Kidney (tissue), 14 donors: Measurements from ENCODE around the gene SERPINA4. TPM values are rescaled to one million over a fixed set of nuclear protein-coding genes. Genes with fewer than 3 reads are reported as not detected.

Source experiments
- DNase-seq, 5 donors: peaks; one replicate each; pipeline ENCODE4 v3.0.0-alpha.2; 2013 to 2020
- FAIRE-seq: peaks from 2 replicates; lab custom pipeline; 2012; peaks lifted over from hg19 to GRCh38; lab: Jason Lieb, UNC
- H3K27ac ChIP-seq, 2 donors: one replicate each; pipeline ENCODE4 v1.7.0; 2013; ENCODE audit warnings: low read depth in 2 of 2, low read length in 2 of 2, inconsistent platforms in 1 of 2
- H3K27me3 ChIP-seq: one replicate; pipeline ENCODE4 v1.7.1; 2013; ENCODE audit warnings: low read length, inconsistent platforms; ENCODE audit not compliant: control insufficient read depth, insufficient read depth
- H3K36me3 ChIP-seq, 3 donors: one replicate each; pipeline versions ENCODE4 v1.7.0 to v1.7.1; 2013; ENCODE audit warnings: low read length in 3 of 3, control low read depth in 1 of 3, inconsistent platforms in 1 of 3; ENCODE audit not compliant: insufficient read depth in 3 of 3, control insufficient read depth in 2 of 3
- H3K4me1 ChIP-seq, 3 donors: one replicate each; pipeline versions ENCODE4 v1.7.0 to v1.7.1; 2013; ENCODE audit warnings: low read length in 3 of 3, inconsistent platforms in 1 of 3, low read depth in 1 of 3; ENCODE audit not compliant: control insufficient read depth in 2 of 3, insufficient read depth in 2 of 3
- H3K4me3 ChIP-seq, 3 donors: one replicate each; pipeline versions ENCODE4 v1.7.0 to v1.8.1; 2013; ENCODE audit warnings: low read length in 3 of 3, control low read depth in 1 of 3, inconsistent platforms in 1 of 3
- H3K9ac ChIP-seq, 3 donors: one replicate each; pipeline versions ENCODE4 v1.7.0 to v1.7.1; 2013; ENCODE audit warnings: low read length in 3 of 3, control low read depth in 1 of 3, inconsistent platforms in 1 of 3
- H3K9me3 ChIP-seq, 3 donors: one replicate each; pipeline versions ENCODE4 v1.7.0 to v1.7.1; 2013; ENCODE audit warnings: low read length in 3 of 3, control low read depth in 1 of 3, inconsistent platforms in 1 of 3; ENCODE audit not compliant: control insufficient read depth in 2 of 3, insufficient read depth in 1 of 3
- CTCF ChIP-seq: IDR thresholded peaks from 3 replicates; pipeline ENCODE4 v1.5.1; 2012; ENCODE audit warnings: mild to moderate bottlenecking, moderate library complexity, borderline replicate concordance; ENCODE audit not compliant: insufficient read depth; ENCODE audit errors: extremely low read depth
- intact Hi-C: fragments of 100-400 bp; cut with DNase I; formaldehyde crosslinking; loops from one replicate; pipeline ENCODE4 v1.11.1; 2022
- polyA plus RNA-seq: library from polyadenylated mRNA; stranded (reverse); fragments of 350-450 nt; fragmentation: Illumina TruSeq; extraction: RNeasy Lipid Tissue Mini Kit (QIAGEN cat#74804); gene quantifications from one replicate; pipeline ENCODE4 v1.2.3, GENCODE V29; 2014; ENCODE audit warnings: low read depth, low replicate concordance; ENCODE audit not compliant: insufficient read depth
- total RNA-seq: library from RNA; stranded (reverse); fragmentation: NEBNext Ultra II Directional; extraction: Animal tissue kit (Norgen Biotek cat#: 25700); gene quantifications from one replicate; pipeline ENCODE4 v1.2.1, GENCODE V29; 2021
- donor health status: control.
- donor health status: control.
- donor health status: control.
- donor health status: control.
- donor health status: control.
- donor health status: DM: yes; HTN: yes; CAD: no.
- donor health status: Normal renal cell carcinoma (clear cell type).

The SERPINA4 gene
- total and polyA plus RNA-seq, 2 donors from 2014 or later: 6.1 to 28.3 TPM

- FAIRE-seq: no peak
These were observed 21.0 kb upstream of the SERPINA4 start for GRCh38 chr14:94540031-94540794.

GRCh38 chr14:94541234-94541975 lies 19.8 kb upstream of the SERPINA4 start:
- no peak for TF ChIP-seq CTCF
- Histone ChIP-seq H3K9me3 (peaks cover 0 to under 1% (median 0%) of the 10 kb centered on the region in 3 donors), H3K9ac (no peak overlapping the region), H3K27me3 (no peaks in the 10 kb centered on the region), H3K36me3 (no peaks in the 10 kb centered on the region), H3K27ac (no peak overlapping the region), H3K4me1 (no peaks in the 10 kb centered on the region), H3K4me3 (no peak overlapping the region)
- FAIRE-seq (no peak), DNase-seq (no peak)
- intact Hi-C loops: no loop called here

More at GRCh38 chr14:94540031-94540794, 21.0 kb upstream of the SERPINA4 start:
- H3K4me1 ChIP-seq: no peaks in the 10 kb centered on the region
- no peaks in the 10 kb centered on the region for H3K9me3 ChIP-seq
- no peak overlapping the region for H3K9ac ChIP-seq
- H3K36me3 ChIP-seq: no peaks in the 10 kb centered on the region
- peak in 3 of 5 donors; percentile 35 to 69 (median 49) for DNase-seq
- intact Hi-C loops: no loop called here
- no peak overlapping the region for H3K27ac ChIP-seq
- TF ChIP-seq CTCF: no peak
- no peak overlapping the region for H3K4me3 ChIP-seq
- no peaks in the 10 kb centered on the region for H3K27me3 ChIP-seq

GRCh38 chr14:94542111-94542810 lies 19.0 kb upstream of the SERPINA4 start:
- FAIRE-seq: no peak
- no peak overlapping the region for H3K27ac ChIP-seq

More at GRCh38 chr14:94542111-94542810, 19.0 kb upstream of the SERPINA4 start:
- Histone ChIP-seq H3K27me3 (no peaks in the 10 kb centered on the region), H3K36me3 (no peaks in the 10 kb centered on the region), H3K4me1 (no peaks in the 10 kb centered on the region), H3K4me3 (no peak overlapping the region), H3K9me3 (peaks cover 0 to 4% (median 0%) of the 10 kb centered on the region in 3 donors), H3K9ac (no peak overlapping the region)
- no peak for TF ChIP-seq CTCF
- no peak for DNase-seq
- intact Hi-C loops: no loop called here
